NT2/D1 (cell line): ENCODE data around the gene ZNF620.

ENCODE experiments used
- DNase-seq: peaks from one replicate; pipeline ENCODE4 v3.0.0-alpha.2; 2011; ENCODE audit warnings: low read depth, low spot score
- H3K27me3 ChIP-seq: 2 replicates; pipeline ENCODE4 v1.6.0; 2011; ENCODE audit warnings: mild to moderate bottlenecking; ENCODE audit not compliant: insufficient read length, insufficient read depth
- H3K36me3 ChIP-seq: 2 replicates; pipeline ENCODE4 v1.6.1; 2011; ENCODE audit warnings: mild to moderate bottlenecking, low read length, mixed read lengths; ENCODE audit not compliant: insufficient read depth, insufficient read length
- H3K4me1 ChIP-seq: 2 replicates; pipeline ENCODE4 v1.5.1; 2011; ENCODE audit not compliant: insufficient read depth, insufficient read length
- H3K4me3 ChIP-seq: 2 replicates; pipeline ENCODE4 v1.5.1; 2011; ENCODE audit warnings: low read depth; ENCODE audit not compliant: insufficient read length
- H3K9ac ChIP-seq: 2 replicates; pipeline ENCODE4 v1.6.0; 2011; ENCODE audit warnings: low read depth; ENCODE audit not compliant: insufficient read length
- H3K9me3 ChIP-seq: 2 replicates; pipeline ENCODE4 v1.5.1; 2011; ENCODE audit warnings: mild to moderate bottlenecking, low read length; ENCODE audit not compliant: insufficient read depth
- SUZ12 ChIP-seq: IDR thresholded peaks from 2 replicates; pipeline ENCODE4 v1.6.1; 2011; ENCODE audit not compliant: insufficient read length, insufficient read depth; ENCODE audit errors: extremely low read depth
- YY1 ChIP-seq: IDR thresholded peaks from 2 replicates; pipeline ENCODE4 v1.6.1; 2011; ENCODE audit not compliant: insufficient read length, insufficient read depth
- ZNF274 ChIP-seq: IDR thresholded peaks from 2 replicates; pipeline ENCODE4 v1.6.1; 2011; ENCODE audit warnings: mild to moderate bottlenecking, low read depth, low read length

The ZNF620 gene

GRCh38 chr3:40477666-40478065, 28.2 kb upstream of the ZNF620 start:
- Histone ChIP-seq H3K4me1 (no peaks in the 10 kb centered on the region), H3K36me3 (peaks cover 6% of the 10 kb centered on the region), H3K4me3 (peak overlapping the region; percentile 61), H3K9ac (no peak overlapping the region), H3K9me3 (no peaks in the 10 kb centered on the region), H3K27me3 (no peaks in the 10 kb centered on the region)
- TF ChIP-seq ZNF274 = no peak
- TF ChIP-seq SUZ12 = no peak
- no peak for TF ChIP-seq YY1
- no peak for DNase-seq

DNA sequence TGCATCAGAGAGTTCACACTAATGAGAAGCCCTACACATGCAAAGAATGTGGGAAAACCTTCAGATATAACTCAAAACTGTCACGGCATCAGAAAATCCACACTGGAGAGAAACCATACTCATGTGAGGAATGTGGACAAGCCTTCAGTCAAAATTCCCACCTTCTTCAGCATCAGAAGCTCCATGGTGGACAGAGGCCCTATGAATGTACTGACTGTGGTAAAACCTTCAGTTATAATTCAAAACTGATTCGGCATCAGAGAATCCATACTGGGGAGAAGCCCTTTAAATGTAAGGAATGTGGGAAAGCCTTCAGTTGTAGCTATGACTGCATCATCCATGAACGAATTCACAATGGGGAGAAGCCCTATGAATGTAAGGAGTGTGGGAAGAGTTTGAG, 18.7 kb upstream of the ZNF620 start:
- peaks cover 15% of the 10 kb centered on the region for H3K36me3 ChIP-seq
- DNase-seq = no peak
- TF ChIP-seq SUZ12 = no peak
- no peak overlapping the region for H3K4me3 ChIP-seq
- H3K4me1 ChIP-seq = no peaks in the 10 kb centered on the region
- peaks cover 22% of the 10 kb centered on the region for H3K9me3 ChIP-seq
- no peaks in the 10 kb centered on the region for H3K27me3 ChIP-seq
- H3K9ac ChIP-seq = no peak overlapping the region

DNA sequence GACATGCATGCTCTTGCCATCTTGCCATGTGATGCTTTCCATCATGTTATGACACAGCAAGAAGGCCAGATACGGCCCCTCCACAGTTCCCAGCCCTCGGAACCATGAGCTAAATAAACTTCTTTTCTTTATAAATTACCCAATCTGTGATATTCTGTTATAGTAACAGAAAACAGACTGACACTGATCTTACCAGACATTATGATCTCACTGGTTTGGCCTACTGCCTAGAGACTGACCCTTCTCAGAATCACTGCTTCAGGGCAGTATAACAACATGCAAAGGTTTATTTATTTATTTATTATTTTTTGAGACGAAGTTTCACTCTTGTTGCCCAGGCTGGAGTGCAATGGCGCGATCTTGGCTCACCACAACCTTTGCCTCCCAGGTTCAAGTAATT, 14.9 kb upstream of the ZNF620 start:
- Histone ChIP-seq H3K36me3 (peaks cover 9% of the 10 kb centered on the region), H3K4me3 (no peak overlapping the region), H3K9me3 (peaks cover 22% of the 10 kb centered on the region), H3K27me3 (no peaks in the 10 kb centered on the region), H3K4me1 (no peaks in the 10 kb centered on the region), H3K9ac (no peak overlapping the region)
- TF ChIP-seq YY1 (no peak), ZNF274 (no peak), SUZ12 (no peak)
- no peak for DNase-seq

- TF ChIP-seq YY1 = no peak
- no peak for TF ChIP-seq ZNF274
- TF ChIP-seq SUZ12 = no peak
- DNase-seq = no peak
- no peak overlapping the region for H3K4me3 ChIP-seq
- no peaks in the 10 kb centered on the region for H3K27me3 ChIP-seq
- H3K9ac ChIP-seq = no peak overlapping the region
- H3K4me1 ChIP-seq = no peaks in the 10 kb centered on the region
- H3K36me3 ChIP-seq = no peaks in the 10 kb centered on the region
- no peaks in the 10 kb centered on the region for H3K9me3 ChIP-seq
Measured at GRCh38 chr3:40494698-40495097, 11.1 kb upstream of the ZNF620 start.

DNA sequence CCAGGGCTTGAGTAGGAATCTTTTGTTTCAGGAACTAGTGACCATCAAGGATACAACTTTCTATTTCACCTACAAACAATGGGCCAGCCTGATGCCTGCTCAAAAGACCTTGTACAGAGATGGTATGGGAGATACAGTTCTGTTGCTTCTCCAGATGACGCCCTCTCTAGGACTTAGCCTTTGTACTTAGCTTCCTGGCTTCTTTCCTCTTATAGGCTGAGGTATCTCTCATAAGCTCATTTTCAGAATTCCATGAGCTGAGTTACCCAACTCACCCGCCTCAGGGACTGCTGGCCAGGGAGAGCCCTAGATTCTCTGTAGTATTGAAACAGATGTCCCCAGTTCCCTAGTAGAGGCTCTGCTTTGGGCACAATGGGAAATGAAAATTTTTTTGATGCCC, 8.6 kb upstream of the ZNF620 start:
- H3K4me1 ChIP-seq = no peaks in the 10 kb centered on the region

DNA sequence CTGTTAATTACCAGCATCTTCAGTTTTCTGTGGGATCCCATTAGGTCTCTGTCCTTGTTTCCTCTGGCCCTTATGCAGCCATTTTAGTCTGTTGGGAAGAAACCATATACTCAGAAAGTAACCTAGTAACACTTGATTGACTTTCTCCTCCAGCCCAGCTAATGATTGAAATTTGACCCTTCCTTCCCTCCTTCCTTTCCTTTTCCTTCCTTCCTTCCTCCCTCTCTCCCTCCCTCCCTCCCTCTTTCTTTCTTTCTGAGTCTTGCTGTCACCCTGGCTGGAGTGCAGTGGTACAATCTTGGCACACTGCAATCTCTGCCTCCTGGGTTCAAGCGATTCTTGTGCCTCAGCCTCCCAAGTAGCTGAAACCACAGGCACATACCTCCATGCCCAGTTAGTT, 5.9 kb upstream of the ZNF620 start:
- no peaks in the 10 kb centered on the region for H3K27me3 ChIP-seq
- DNase-seq = no peak
- no peak overlapping the region for H3K9ac ChIP-seq
- TF ChIP-seq YY1 = no peak
- no peak for TF ChIP-seq SUZ12
- TF ChIP-seq ZNF274 = no peak
- no peaks in the 10 kb centered on the region for H3K9me3 ChIP-seq
- no peaks in the 10 kb centered on the region for H3K36me3 ChIP-seq
- no peaks in the 10 kb centered on the region for H3K4me1 ChIP-seq
- H3K4me3 ChIP-seq = no peak overlapping the region

More for the DNA sequence above, 8.6 kb upstream of the ZNF620 start:
- no peak overlapping the region for H3K9ac ChIP-seq
- no peak for DNase-seq
- H3K9me3 ChIP-seq = no peaks in the 10 kb centered on the region
- no peaks in the 10 kb centered on the region for H3K27me3 ChIP-seq
- H3K4me3 ChIP-seq = no peak overlapping the region
- TF ChIP-seq YY1 = no peak
- no peak for TF ChIP-seq ZNF274
- no peak for TF ChIP-seq SUZ12
- H3K36me3 ChIP-seq = no peaks in the 10 kb centered on the region

GRCh38 chr3:40502034-40502433, 3.8 kb upstream of the ZNF620 start:
- Histone ChIP-seq H3K9ac (no peak overlapping the region), H3K9me3 (no peaks in the 10 kb centered on the region), H3K4me3 (no peak overlapping the region), H3K36me3 (no peaks in the 10 kb centered on the region), H3K27me3 (no peaks in the 10 kb centered on the region), H3K4me1 (peaks cover 2% of the 10 kb centered on the region)
- no peak for DNase-seq
- TF ChIP-seq SUZ12 (no peak), ZNF274 (no peak), YY1 (no peak)

GRCh38 chr3:40504636-40505430, 1.0 kb upstream of the ZNF620 start:
- H3K9ac ChIP-seq = no peak overlapping the region
- H3K9me3 ChIP-seq = no peaks in the 10 kb centered on the region; the same call in 1 of the 2 replicates
- H3K36me3 ChIP-seq = peaks cover 14% of the 10 kb centered on the region
- peak overlapping the region; percentile 92 for H3K4me3 ChIP-seq
- TF ChIP-seq SUZ12 (no peak), ZNF274 (no peak), YY1 (no peak)
- no peaks in the 10 kb centered on the region for H3K27me3 ChIP-seq
- no peak for DNase-seq
- H3K4me1 ChIP-seq = peaks cover 2% of the 10 kb centered on the region
